Endothelial cell of umbilical vein (primary cell): ENCODE results near the gene C5orf58. TPM values are rescaled to one million over a fixed set of nuclear protein-coding genes. Genes with fewer than 3 reads are reported as not detected.

Source experiments
- BruUV-seq: library from RNA; stranded (reverse); fragments of 400-500 nt; replicated peaks from 2 replicates; lab custom pipeline; 2021; lab: Mats Ljungman, UMichigan
- CTCF ChIA-PET: fragments of 300-600, 350-600 bp; sonication (Branson Sonifier 250); formaldehyde crosslinking; loops from one replicate; lab custom pipeline; 2021; ENCODE audit warnings: antibody characterized with exemption, inconsistent platforms; lab: Charles Lee
- POLR2A ChIA-PET: fragments of 300-600, 350-600 bp; sonication (Branson Sonifier 250); formaldehyde crosslinking; loops from one replicate; lab custom pipeline; 2021; ENCODE audit warnings: antibody characterized with exemption, inconsistent platforms; lab: Charles Lee
- DNase-seq: peaks from one replicate; pipeline ENCODE4 v3.0.0-alpha.2; 2011; ENCODE audit warnings: low read depth, low spot score
- FAIRE-seq: peaks from 2 replicates; lab custom pipeline; 2011; peaks lifted over from hg19 to GRCh38; lab: Jason Lieb, UNC
- H2AFZ ChIP-seq: 2 replicates; pipeline ENCODE4 v1.6.0; 2012; ENCODE audit warnings: low read depth, low read length, control low read depth, inconsistent platforms
- H3K27ac ChIP-seq: 2 replicates; pipeline ENCODE4 v1.5.1; 2011; ENCODE audit warnings: low read depth, mild to moderate bottlenecking, control low read depth, low read length, moderate library complexity; ENCODE audit not compliant: insufficient read depth
- H3K27me3 ChIP-seq, 2 experiments: 2 replicates each; pipeline versions ENCODE4 v1.6.0 to v1.6.1; 2011; ENCODE audit warnings: low read length in 2 of 2, mixed read lengths in 1 of 2; ENCODE audit not compliant: control insufficient read depth in 2 of 2, insufficient read depth in 2 of 2
- H3K36me3 ChIP-seq, 2 experiments: 2 replicates in 1 of 2; 3 replicates in 1 of 2; pipeline ENCODE4 v1.5.1; 2011; ENCODE audit warnings: low read length in 2 of 2, mild to moderate bottlenecking in 1 of 2, moderate library complexity in 1 of 2; ENCODE audit not compliant: control insufficient read depth in 2 of 2, insufficient read depth in 2 of 2; ENCODE audit errors: extremely low read depth in 1 of 2
- H3K4me1 ChIP-seq: 3 replicates; pipeline ENCODE4 v1.5.1; 2011; ENCODE audit warnings: mild to moderate bottlenecking, low read length; ENCODE audit not compliant: control insufficient read depth, insufficient read depth; ENCODE audit errors: extremely low read depth
- H3K4me2 ChIP-seq: 2 replicates; pipeline ENCODE4 v1.6.1; 2011; ENCODE audit warnings: low read length, control low read depth, mixed read lengths; ENCODE audit not compliant: insufficient read depth
- H3K4me3 ChIP-seq, 3 experiments: fragments of 200-600 bp in 1 of 3; sonication (generic), shearing (Covaris generic) in 1 of 3; replicated peaks in 1 of 3; 2 replicates each; pipeline ENCODE4 v1.5.1; 2011 to 2016; ENCODE audit warnings: control low read depth in 3 of 3, low read length in 3 of 3, mild to moderate bottlenecking in 2 of 3, inconsistent platforms in 1 of 3, low read depth in 1 of 3, moderate library complexity in 1 of 3; ENCODE audit not compliant: insufficient read depth in 1 of 3
- H3K79me2 ChIP-seq: 2 replicates; pipeline ENCODE4 v1.6.0; 2012; ENCODE audit warnings: low read length, inconsistent platforms; ENCODE audit not compliant: control insufficient read depth, insufficient read depth
- H3K9ac ChIP-seq: replicated peaks from 2 replicates; pipeline ENCODE3; 2011; ENCODE audit warnings: low read length, control low read depth; ENCODE audit not compliant: insufficient read depth; ENCODE audit errors: extremely low read depth
- H3K9me1 ChIP-seq: replicated peaks from 3 replicates; pipeline ENCODE4 v1.6.0; 2011; ENCODE audit warnings: mild to moderate bottlenecking, low read length; ENCODE audit not compliant: control insufficient read depth, insufficient read depth; ENCODE audit errors: extremely low read depth
- H3K9me3 ChIP-seq: replicated peaks from 2 replicates; pipeline ENCODE4 v1.5.1; 2012; ENCODE audit warnings: low read length, inconsistent platforms; ENCODE audit not compliant: control insufficient read depth, insufficient read depth
- H4K20me1 ChIP-seq: replicated peaks from 2 replicates; pipeline ENCODE3; 2011; ENCODE audit warnings: mild to moderate bottlenecking, low read length; ENCODE audit not compliant: control insufficient read depth, insufficient read depth; ENCODE audit errors: extremely low read depth
- CTCF ChIP-seq, 2 donors: IDR thresholded peaks; 1 replicate in 1 of 2; 2 replicates in 1 of 2; pipeline ENCODE4 v1.5.1; 2011; ENCODE audit warnings: low read length in 2 of 2, mild to moderate bottlenecking in 2 of 2, moderate library complexity in 2 of 2, control low read depth in 1 of 2, inconsistent platforms in 1 of 2, low read depth in 1 of 2; ENCODE audit not compliant: insufficient read depth in 1 of 2; ENCODE audit errors: extremely low read depth in 1 of 2
- EZH2 ChIP-seq: IDR thresholded peaks from 2 replicates; pipeline ENCODE4 v1.6.1; 2012; ENCODE audit warnings: borderline replicate concordance, low read depth, mild to moderate bottlenecking, moderate library complexity, low read length, inconsistent platforms; ENCODE audit not compliant: severe bottlenecking
- FOS ChIP-seq: IDR thresholded peaks from 2 replicates; pipeline ENCODE4 v1.6.1; 2011; ENCODE audit warnings: mild to moderate bottlenecking, low read length, moderate library complexity, borderline replicate concordance; ENCODE audit not compliant: insufficient read depth
- GATA2 ChIP-seq: IDR thresholded peaks from 2 replicates; pipeline ENCODE4 v1.7.0; 2011; ENCODE audit warnings: low read depth, mild to moderate bottlenecking, moderate library complexity, mixed read lengths, low read length; ENCODE audit not compliant: insufficient read length, insufficient read depth
- JUN ChIP-seq: IDR thresholded peaks from 2 replicates; pipeline ENCODE4 v1.6.1; 2011; ENCODE audit warnings: borderline replicate concordance, low read depth; ENCODE audit not compliant: insufficient read length, insufficient read depth
- MYC ChIP-seq: IDR thresholded peaks from one replicate; pipeline ENCODE4 v1.6.1; 2011; ENCODE audit warnings: mild to moderate bottlenecking, low read depth, low read length
- POLR2A ChIP-seq: IDR thresholded peaks from 2 replicates; pipeline ENCODE4 v1.6.1; 2012; ENCODE audit warnings: low read depth, mild to moderate bottlenecking, control low read depth, low read length
- POLR2AphosphoS5 ChIP-seq: IDR thresholded peaks from 2 replicates; pipeline ENCODE4 v1.6.1; 2012; ENCODE audit warnings: low read depth, mild to moderate bottlenecking, control low read depth, low read length, moderate library complexity; ENCODE audit not compliant: insufficient read depth
- dilution Hi-C: fragments of 300-500 bp; cut with MboI; formaldehyde crosslinking; loops from one replicate; pipeline ENCODE4 v1.15.0; 2019; ENCODE audit warnings: low sequenced_read_pairs; ENCODE audit not compliant: extremely low pct_ligation_motif_present
- intact Hi-C: fragments of 100-400 bp; cut with micrococcal nuclease; formaldehyde crosslinking; loops from one replicate; pipeline ENCODE4 v1.10.0; 2022
- polyA plus RNA-seq, 4 experiments: library from polyadenylated mRNA; depleted of rRNA in 3 of 4; stranded (reverse) in 3 of 4; unstranded in 1 of 4; fragments of >200 nt; gene quantifications; 2 replicates each; pipeline versions ENCODE4 v1.2.1 to v1.2.3, GENCODE V29; 2011 to 2012; ENCODE audit warnings: missing spikeins in 1 of 4
- total RNA-seq: library from RNA; stranded (reverse); gene quantifications from 2 replicates; pipeline ENCODE4 v1.2.3, GENCODE V29; 2021
- TF ChIP-seq, protein P1 (sequence below): IDR thresholded peaks from 2 replicates; pipeline ENCODE4 v1.6.1; 2011; ENCODE audit not compliant: insufficient read depth, insufficient read length

Gene C5orf58
- total and polyA plus RNA-seq, 2 donors (not counting 3 experiments of a cell fraction or from before 2014, with no cell fraction given), result not detected

GRCh38 chr5:170211575-170212334 is 21.0 kb upstream of the C5orf58 start:
- no peak for FAIRE-seq
- dilution Hi-C loops (no loop called here), intact Hi-C loops (loop anchor here (10.0 kb wide), 1 partner anchor 367 kb away; no protein-coding TSS in a partner anchor)
- no peak for DNase-seq
- BruUV-seq, result no TSS peak
- H3K27ac ChIP-seq, result no peak overlapping the region
- no peaks in the 10 kb centered on the region for H3K9me1 ChIP-seq
- H3K4me2 ChIP-seq, result no peak overlapping the region
- TF ChIP-seq, protein P1, sequence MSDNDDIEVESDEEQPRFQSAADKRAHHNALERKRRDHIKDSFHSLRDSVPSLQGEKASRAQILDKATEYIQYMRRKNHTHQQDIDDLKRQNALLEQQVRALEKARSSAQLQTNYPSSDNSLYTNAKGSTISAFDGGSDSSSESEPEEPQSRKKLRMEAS, result no peak
- TF ChIP-seq GATA2 (no peak), POLR2A (no peak), EZH2 (no peak), MYC (no peak), FOS (no peak), JUN (no peak), CTCF (IDR thresholded peaks at IDR 0.05; ENCODE audit: extremely low read depth in 1 of 2, insufficient read depth in 1 of 2, low read depth in 1 of 2, low read length in 2 of 2) (no peak), POLR2AphosphoS5 (no peak)
- ChIA-PET CTCF (interaction anchor here (1.0 to 3.7 kb wide), 6 partner anchors 14 to 510 kb away, joined by 3 to 15 read pairs (median 6); no protein-coding TSS in a partner anchor), POLR2A (no interaction called here)
- no peak overlapping the region for H3K9ac ChIP-seq
- H3K4me1 ChIP-seq, result no peaks in the 10 kb centered on the region
- no peaks in the 10 kb centered on the region for H3K36me3 ChIP-seq
- H3K9me3 ChIP-seq, result no peaks in the 10 kb centered on the region
- H4K20me1 ChIP-seq, result no peaks in the 10 kb centered on the region
- H3K4me3 ChIP-seq, result no peak overlapping the region
- peaks cover 0 to 3% of the 10 kb centered on the region in 2 experiments for H3K27me3 ChIP-seq
- H3K79me2 ChIP-seq, result no peaks in the 10 kb centered on the region
- no peak overlapping the region for H2AFZ ChIP-seq
